Measurements from ENCODE around the gene ZNF385B. TPM values are rescaled to one million over a fixed set of nuclear protein-coding genes. Genes with fewer than 3 reads are reported as not detected.

Gene ZNF385B
- polyA plus RNA-seq, 1 donor from 2014 or later, result 0.31 TPM

GRCh38 chr2:179437430-179437829 is 424.0 kb downstream of the ZNF385B start:
- H3K9me2 ChIP-seq (ENCODE audit: insufficient read depth, low read length), result no peaks in the 10 kb centered on the region
- no peak overlapping the region for H3K4me3 ChIP-seq (ENCODE audit: low read length)
- TF ChIP-seq EZH2 (IDR thresholded peaks at IDR 0.05; ENCODE audit: borderline replicate concordance, insufficient read depth, low read length, poor library complexity, severe bottlenecking), result no peak
- no peak for TF ChIP-seq SMC3 (conservative IDR thresholded peaks at IDR 0.05; ENCODE audit: poor library complexity)
- TF ChIP-seq EP300 (conservative IDR thresholded peaks at IDR 0.05; ENCODE audit: poor library complexity, severe bottlenecking), result no peak
- TF ChIP-seq MXI1 (conservative IDR thresholded peaks at IDR 0.05; ENCODE audit: poor library complexity, severe bottlenecking), result no peak
- no peak for TF ChIP-seq TAF1 (IDR thresholded peaks at IDR 0.05; ENCODE audit: low read depth)
- TF ChIP-seq POLR2AphosphoS5 (IDR thresholded peaks at IDR 0.05), result no peak
- TF ChIP-seq, protein P1, sequence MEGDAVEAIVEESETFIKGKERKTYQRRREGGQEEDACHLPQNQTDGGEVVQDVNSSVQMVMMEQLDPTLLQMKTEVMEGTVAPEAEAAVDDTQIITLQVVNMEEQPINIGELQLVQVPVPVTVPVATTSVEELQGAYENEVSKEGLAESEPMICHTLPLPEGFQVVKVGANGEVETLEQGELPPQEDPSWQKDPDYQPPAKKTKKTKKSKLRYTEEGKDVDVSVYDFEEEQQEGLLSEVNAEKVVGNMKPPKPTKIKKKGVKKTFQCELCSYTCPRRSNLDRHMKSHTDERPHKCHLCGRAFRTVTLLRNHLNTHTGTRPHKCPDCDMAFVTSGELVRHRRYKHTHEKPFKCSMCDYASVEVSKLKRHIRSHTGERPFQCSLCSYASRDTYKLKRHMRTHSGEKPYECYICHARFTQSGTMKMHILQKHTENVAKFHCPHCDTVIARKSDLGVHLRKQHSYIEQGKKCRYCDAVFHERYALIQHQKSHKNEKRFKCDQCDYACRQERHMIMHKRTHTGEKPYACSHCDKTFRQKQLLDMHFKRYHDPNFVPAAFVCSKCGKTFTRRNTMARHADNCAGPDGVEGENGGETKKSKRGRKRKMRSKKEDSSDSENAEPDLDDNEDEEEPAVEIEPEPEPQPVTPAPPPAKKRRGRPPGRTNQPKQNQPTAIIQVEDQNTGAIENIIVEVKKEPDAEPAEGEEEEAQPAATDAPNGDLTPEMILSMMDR (IDR thresholded peaks at IDR 0.05; ENCODE audit: poor library complexity, severe bottlenecking), result no peak
- TF ChIP-seq RAD21 (conservative IDR thresholded peaks at IDR 0.05), result no peak
- TF ChIP-seq, protein P2, sequence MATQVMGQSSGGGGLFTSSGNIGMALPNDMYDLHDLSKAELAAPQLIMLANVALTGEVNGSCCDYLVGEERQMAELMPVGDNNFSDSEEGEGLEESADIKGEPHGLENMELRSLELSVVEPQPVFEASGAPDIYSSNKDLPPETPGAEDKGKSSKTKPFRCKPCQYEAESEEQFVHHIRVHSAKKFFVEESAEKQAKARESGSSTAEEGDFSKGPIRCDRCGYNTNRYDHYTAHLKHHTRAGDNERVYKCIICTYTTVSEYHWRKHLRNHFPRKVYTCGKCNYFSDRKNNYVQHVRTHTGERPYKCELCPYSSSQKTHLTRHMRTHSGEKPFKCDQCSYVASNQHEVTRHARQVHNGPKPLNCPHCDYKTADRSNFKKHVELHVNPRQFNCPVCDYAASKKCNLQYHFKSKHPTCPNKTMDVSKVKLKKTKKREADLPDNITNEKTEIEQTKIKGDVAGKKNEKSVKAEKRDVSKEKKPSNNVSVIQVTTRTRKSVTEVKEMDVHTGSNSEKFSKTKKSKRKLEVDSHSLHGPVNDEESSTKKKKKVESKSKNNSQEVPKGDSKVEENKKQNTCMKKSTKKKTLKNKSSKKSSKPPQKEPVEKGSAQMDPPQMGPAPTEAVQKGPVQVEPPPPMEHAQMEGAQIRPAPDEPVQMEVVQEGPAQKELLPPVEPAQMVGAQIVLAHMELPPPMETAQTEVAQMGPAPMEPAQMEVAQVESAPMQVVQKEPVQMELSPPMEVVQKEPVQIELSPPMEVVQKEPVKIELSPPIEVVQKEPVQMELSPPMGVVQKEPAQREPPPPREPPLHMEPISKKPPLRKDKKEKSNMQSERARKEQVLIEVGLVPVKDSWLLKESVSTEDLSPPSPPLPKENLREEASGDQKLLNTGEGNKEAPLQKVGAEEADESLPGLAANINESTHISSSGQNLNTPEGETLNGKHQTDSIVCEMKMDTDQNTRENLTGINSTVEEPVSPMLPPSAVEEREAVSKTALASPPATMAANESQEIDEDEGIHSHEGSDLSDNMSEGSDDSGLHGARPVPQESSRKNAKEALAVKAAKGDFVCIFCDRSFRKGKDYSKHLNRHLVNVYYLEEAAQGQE (IDR thresholded peaks at IDR 0.05; ENCODE audit: borderline replicate concordance), result no peak
- no peak overlapping the region for H3K27ac ChIP-seq (ENCODE audit: low read length)
- H3K79me2 ChIP-seq (replicated peaks; ENCODE audit: insufficient read depth, low read length), result no peaks in the 10 kb centered on the region
- H3K4me2 ChIP-seq (ENCODE audit: low read length), result no peak overlapping the region
- H3K27me3 ChIP-seq (ENCODE audit: insufficient read depth, low read depth, low read length), result no peaks in the 10 kb centered on the region
- no peaks in the 10 kb centered on the region for H3K36me3 ChIP-seq (ENCODE audit: insufficient read depth, low read length)
- H2AFZ ChIP-seq (ENCODE audit: low read depth, low read length), result no peak overlapping the region
- H3F3A ChIP-seq (ENCODE audit: insufficient read depth, low read length, poor library complexity, severe bottlenecking), result no peaks in the 10 kb centered on the region
- H4K20me1 ChIP-seq (ENCODE audit: insufficient read depth), result no peaks in the 10 kb centered on the region
- no peak overlapping the region for H3K9ac ChIP-seq (ENCODE audit: low read length)
- H3K9me3 ChIP-seq (ENCODE audit: low read length), result no peaks in the 10 kb centered on the region

- H3F3A ChIP-seq (ENCODE audit: insufficient read depth, low read length, poor library complexity, severe bottlenecking), result no peaks in the 10 kb centered on the region
- no peaks in the 10 kb centered on the region for H3K9me2 ChIP-seq (ENCODE audit: insufficient read depth, low read length)
- no peaks in the 10 kb centered on the region for H4K20me1 ChIP-seq (ENCODE audit: insufficient read depth)
- no peaks in the 10 kb centered on the region for H3K9me3 ChIP-seq (ENCODE audit: low read length)
- H3K79me2 ChIP-seq (replicated peaks; ENCODE audit: insufficient read depth, low read length), result no peaks in the 10 kb centered on the region
- H3K27ac ChIP-seq (ENCODE audit: low read length), result no peak overlapping the region
- no peak overlapping the region for H3K4me2 ChIP-seq (ENCODE audit: low read length)
- H3K27me3 ChIP-seq (ENCODE audit: insufficient read depth, low read depth, low read length), result no peaks in the 10 kb centered on the region
- TF ChIP-seq, protein P2 (IDR thresholded peaks at IDR 0.05; ENCODE audit: borderline replicate concordance), result no peak
- TF ChIP-seq RAD21 (conservative IDR thresholded peaks at IDR 0.05), result no peak
- H3K9ac ChIP-seq (ENCODE audit: low read length), result no peak overlapping the region
- H2AFZ ChIP-seq (ENCODE audit: low read depth, low read length), result no peak overlapping the region
- H3K4me3 ChIP-seq (ENCODE audit: low read length), result no peak overlapping the region
- H3K36me3 ChIP-seq (ENCODE audit: insufficient read depth, low read length), result no peaks in the 10 kb centered on the region
Observed at GRCh38 chr2:179435566-179435965, 425.8 kb downstream of the ZNF385B start.

Measured in neural cell (in vitro differentiated cells).